ENCODE results near the gene PIAS4.

Gene PIAS4, protein sequence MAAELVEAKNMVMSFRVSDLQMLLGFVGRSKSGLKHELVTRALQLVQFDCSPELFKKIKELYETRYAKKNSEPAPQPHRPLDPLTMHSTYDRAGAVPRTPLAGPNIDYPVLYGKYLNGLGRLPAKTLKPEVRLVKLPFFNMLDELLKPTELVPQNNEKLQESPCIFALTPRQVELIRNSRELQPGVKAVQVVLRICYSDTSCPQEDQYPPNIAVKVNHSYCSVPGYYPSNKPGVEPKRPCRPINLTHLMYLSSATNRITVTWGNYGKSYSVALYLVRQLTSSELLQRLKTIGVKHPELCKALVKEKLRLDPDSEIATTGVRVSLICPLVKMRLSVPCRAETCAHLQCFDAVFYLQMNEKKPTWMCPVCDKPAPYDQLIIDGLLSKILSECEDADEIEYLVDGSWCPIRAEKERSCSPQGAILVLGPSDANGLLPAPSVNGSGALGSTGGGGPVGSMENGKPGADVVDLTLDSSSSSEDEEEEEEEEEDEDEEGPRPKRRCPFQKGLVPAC

DNA sequence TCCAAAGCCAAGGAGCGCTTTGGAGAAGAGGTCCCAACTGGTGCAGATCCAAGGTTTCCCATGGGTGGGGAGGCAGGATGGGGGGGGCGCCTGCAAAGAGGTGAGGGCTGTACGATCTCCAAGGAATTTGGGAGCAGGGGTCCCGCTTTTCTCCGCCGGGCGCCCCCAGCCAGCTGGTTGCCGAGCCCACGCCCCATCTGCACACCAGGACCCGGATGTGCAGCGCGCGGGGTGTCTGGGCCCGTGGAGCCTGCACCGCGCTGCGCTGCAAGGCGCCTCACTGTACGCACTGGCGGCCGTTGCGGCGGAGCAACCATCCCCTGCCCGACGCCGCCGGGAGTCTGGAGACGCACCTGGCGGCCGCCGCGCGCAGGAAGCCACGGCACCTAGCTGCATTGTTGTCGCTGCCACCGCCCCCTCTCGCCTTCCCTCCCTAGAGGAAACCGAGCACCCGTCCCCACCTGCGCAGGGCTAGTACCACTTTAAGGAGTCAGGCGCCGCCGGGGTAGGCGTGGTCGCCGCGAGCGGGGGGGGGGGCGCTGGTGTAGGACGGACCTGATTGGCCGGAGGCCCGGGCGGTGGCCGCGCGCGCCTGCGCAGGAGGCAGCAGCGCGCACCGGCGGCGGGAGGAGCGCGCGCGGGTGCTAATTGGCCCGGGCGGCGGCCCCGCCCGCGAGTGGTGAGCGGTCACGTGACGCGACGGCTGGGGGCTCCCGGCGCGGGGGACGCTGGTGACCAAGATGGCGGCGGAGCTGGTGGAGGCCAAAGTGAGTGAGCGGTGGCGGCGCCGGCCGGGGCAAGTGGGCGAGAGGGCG lies at the start of gene PIAS4:
PIAS4 (plus strand) TSS at position 716 of the 815 bp plus-strand sequence; CDS start at position 741, 25 bp downstream.
- H3K4me3 ChIP-seq (ENCODE audit: low read length): peak within 1 kb of the TSS; percentile 91
- peak; percentile 90 for DNase-seq (ENCODE audit: low read depth)

DNA sequence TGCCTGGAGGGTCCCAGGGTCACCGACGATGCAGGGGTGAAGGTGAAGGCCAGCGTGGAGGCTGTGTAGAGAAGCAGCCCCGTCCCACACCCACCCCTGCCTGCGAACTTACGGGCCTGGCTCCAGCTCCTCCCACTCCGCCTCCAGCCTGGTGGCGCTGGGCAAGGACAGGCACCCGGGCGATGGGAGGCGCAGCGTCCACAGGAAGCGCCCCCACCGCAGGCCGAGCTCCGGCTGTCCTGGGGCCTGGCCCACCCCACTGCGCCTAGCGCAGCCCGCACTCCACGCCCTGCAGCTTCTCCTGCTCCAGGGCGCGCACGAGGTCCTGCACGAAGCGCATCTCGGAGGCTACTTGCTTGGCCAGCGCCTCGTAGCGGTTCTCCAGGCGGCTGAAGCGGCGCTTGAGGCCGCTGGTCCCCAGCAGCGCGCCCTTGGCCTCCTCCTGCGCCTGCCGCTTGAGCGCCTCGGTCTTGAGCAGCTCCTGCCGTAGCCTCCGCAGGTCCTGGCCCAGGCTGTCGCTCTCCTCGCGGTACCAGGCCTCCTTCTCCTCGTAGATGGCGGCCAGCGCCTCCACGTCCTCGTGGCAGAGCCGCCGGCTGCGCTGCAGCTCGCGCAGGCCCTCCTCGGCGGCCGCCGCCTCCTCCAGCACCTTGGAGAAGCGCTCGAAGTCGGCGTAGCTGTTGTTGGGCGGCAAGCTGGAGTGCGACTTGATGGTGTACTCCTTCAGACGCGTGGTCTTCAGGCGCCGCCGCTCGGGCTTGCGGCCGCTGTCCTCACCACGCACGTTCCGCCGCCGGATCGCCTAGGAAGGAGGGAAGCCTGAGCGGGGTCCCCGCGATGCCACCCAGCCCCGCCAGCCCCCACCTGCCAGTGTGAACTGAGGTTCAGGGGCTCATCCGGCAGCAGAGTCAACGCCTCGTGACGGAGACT lies 48.4 kb upstream of the PIAS4 start:
- DNase-seq (ENCODE audit: low read depth): no peak
- no peak overlapping the region for H3K4me3 ChIP-seq (ENCODE audit: low read length)
- TF ChIP-seq, protein P1, sequence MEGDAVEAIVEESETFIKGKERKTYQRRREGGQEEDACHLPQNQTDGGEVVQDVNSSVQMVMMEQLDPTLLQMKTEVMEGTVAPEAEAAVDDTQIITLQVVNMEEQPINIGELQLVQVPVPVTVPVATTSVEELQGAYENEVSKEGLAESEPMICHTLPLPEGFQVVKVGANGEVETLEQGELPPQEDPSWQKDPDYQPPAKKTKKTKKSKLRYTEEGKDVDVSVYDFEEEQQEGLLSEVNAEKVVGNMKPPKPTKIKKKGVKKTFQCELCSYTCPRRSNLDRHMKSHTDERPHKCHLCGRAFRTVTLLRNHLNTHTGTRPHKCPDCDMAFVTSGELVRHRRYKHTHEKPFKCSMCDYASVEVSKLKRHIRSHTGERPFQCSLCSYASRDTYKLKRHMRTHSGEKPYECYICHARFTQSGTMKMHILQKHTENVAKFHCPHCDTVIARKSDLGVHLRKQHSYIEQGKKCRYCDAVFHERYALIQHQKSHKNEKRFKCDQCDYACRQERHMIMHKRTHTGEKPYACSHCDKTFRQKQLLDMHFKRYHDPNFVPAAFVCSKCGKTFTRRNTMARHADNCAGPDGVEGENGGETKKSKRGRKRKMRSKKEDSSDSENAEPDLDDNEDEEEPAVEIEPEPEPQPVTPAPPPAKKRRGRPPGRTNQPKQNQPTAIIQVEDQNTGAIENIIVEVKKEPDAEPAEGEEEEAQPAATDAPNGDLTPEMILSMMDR (conservative IDR thresholded peaks at IDR 0.05; ENCODE audit: low read length): no peak

More for the DNA sequence above, at the start of gene PIAS4:
- TF ChIP-seq, protein P1 (conservative IDR thresholded peaks at IDR 0.05; ENCODE audit: low read length): no peak

DNA sequence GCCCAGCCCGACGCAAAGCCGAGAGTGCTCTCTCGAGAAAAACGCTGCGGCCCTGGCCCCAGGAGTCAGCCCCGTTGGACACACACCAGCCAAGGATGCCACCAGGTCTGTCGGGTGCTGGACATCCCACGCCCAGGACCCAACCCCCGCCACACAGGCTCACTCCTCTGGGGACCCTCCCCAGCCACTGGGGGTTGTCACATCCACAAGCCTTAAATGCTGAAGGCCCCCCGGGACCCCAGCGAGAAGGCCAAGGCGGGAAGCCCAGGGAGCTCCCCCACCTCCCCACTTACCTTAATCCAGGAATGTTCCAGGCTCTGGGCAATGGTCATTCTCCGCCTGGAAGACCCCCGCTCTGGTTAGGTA lies 47.8 kb upstream of the PIAS4 start:
- no peak for DNase-seq (ENCODE audit: low read depth)
- TF ChIP-seq, protein P1 (conservative IDR thresholded peaks at IDR 0.05; ENCODE audit: low read length): no peak
- no peak overlapping the region for H3K4me3 ChIP-seq (ENCODE audit: low read length)

DNA sequence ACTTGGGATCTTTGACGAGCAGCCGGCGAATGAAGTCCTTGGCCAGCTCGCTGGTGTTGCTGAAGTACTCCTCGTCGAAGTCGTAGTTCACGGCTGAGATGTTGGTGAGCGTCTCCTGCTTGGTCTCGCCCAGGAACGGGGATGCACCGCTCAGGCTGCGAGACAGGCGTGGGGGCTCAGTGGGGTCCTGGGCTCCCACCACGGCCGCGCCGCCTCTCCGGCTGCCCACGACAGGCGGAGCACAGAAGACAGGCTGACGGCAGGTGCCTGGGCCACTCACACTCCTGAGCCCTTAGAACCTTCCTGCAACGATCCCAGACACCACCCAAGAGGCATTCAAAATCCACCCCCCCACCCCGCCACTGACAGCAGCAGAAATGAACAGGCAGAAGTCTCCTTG lies 46.5 kb upstream of the PIAS4 start:
- no peak overlapping the region for H3K4me3 ChIP-seq (ENCODE audit: low read length)
- TF ChIP-seq, protein P1 (conservative IDR thresholded peaks at IDR 0.05; ENCODE audit: low read length): no peak
- DNase-seq (ENCODE audit: low read depth): no peak

DNA sequence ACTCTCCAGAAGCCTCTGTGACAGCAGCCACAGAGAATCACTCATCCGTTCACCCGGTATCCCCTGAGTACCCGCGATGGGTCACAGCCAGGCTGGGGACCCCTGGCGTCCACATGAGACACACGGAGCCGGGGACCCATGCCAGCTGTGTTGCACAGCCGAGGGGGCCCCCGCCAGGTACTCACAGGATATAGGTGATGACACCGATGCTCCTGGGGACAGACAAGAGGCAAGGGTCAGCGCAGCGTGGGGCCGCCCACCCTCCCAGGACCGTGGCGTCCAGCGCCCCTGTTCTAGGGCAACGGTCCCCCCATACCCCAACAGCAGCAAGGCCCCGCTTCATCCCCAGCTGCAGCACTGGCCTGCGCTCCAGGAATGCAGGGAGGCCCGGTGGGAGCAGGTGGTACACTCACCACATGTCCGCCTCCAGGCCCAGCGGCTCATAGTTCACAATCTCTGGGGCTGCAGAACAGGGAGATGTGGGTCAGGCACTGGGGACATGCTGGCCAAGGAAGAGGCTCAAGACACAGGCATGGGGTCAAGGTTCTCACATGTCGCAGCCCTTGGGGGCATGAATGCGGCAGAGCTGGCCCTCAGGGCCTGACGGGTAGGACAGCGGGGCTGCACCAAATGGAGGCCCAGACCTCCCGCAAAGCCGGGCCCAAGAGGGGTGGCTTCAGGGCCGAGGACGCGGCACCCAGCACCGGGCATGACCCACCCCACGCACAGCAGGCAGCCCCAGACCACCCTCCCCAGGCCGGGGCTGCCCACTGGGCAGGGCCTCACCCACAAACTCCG lies 43.9 kb upstream of the PIAS4 start:
- no peak for DNase-seq (ENCODE audit: low read depth)
- TF ChIP-seq, protein P1 (conservative IDR thresholded peaks at IDR 0.05; ENCODE audit: low read length): no peak
- no peak overlapping the region for H3K4me3 ChIP-seq (ENCODE audit: low read length)

Measured in AG10803 (cell line).